GM19455 (cell line): ENCODE data around the gene CARMIL3.

Source experiments
- ATAC-seq: cut with Tn5 transposase; IDR thresholded peaks from one replicate; pipeline ENCODE4 v1.9.1; 2021; ENCODE audit not compliant: unreplicated experiment

The CARMIL3 gene

GRCh38 chr14:24113379-24113800 lies 61.6 kb downstream of the CARMIL3 start:
- no peak for ATAC-seq

GRCh38 chr14:24113801-24114531 lies 62.2 kb downstream of the CARMIL3 start:
- ATAC-seq: peak; percentile 32

DNA sequence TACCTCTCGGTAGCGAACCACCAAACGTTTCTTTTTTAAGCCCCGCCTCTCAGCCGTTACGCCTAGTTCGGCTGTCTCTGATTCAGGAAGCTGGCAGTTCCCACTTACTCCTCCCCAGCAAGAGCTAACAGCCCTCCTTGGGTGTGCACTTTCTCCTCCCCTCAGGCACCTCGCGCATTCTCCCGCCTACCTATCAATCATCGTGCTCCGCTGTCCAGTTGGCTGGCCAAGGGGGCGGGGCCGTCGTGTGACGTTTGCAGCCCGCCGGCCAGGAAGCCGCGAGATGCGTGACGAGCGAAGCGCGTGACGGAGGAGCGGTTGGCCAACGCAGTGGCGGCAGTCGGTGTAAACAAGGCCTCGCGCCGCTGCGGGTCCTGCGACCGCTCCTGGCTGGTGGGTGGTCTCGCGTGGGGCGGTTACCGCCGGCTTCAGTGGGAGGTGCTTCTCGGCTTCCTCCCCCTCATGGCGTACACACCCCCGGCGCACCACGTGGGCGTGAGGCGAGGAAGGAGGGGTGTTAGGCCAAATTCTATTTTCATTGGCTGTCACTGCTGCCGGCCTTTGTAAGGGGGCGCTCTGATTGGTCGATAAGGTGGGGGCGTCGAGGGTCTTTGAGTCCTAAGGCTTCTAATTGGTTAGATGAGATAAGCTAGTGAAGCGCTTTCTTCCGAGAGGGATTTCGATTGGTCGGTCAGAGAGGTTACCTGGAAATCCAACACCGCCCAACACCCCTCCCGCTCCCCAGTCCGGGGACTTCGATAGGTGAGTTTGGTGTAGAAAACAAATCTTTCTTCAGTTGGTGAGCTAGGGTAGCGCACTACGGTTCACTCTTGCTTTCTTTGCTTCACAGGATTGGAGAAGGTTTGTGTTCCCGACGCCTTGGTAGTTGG lies 63.0 kb downstream of the CARMIL3 start, which contains the start of the genes DCAF11 and NRL:
Gene DCAF11 (plus strand): TSS at position 246 of the 890 bp plus-strand sequence. CDS start 818 bp downstream, outside the sequence.
Gene NRL (minus strand): TSS at position 418 of the 890 bp plus-strand sequence. CDS start 32,101 bp downstream, outside the sequence.
- ATAC-seq: peak; percentile 89

GRCh38 chr14:24115422-24116127 lies 63.8 kb downstream of the CARMIL3 start:
- ATAC-seq: no peak

DNA sequence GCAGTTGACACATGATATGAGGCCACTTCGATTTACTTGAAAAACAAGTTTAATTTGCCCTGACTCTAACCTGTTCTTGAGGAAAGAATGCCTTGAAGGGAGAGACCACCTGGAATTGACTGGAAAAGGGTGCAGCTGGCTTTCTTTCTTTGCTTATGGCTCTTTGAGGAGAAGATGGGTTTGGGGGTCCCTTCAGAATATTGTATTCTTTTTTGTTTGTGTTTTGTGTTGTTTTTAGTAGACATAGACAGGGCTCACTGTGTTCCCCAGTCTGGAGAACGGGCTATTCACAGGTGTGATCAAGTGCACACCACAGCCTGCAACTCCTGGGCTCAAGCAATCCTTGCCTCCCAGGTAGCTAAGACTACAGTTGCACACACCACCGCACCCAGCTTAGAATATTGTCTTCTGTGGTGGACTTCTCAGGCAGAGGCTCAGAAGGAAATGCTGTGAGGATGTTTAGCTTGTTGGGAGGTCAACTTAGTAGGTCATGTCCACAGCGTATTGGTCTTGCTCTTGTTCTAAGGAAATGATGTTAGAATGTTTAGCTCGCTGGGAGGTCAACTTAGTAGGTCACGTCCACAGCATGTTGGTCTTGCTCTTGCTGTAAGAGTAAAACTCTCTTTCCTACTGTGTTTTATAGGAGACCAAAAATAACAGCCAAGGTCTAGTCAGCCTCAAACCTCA lies 64.5 kb downstream of the CARMIL3 start:
- no peak for ATAC-seq

DNA sequence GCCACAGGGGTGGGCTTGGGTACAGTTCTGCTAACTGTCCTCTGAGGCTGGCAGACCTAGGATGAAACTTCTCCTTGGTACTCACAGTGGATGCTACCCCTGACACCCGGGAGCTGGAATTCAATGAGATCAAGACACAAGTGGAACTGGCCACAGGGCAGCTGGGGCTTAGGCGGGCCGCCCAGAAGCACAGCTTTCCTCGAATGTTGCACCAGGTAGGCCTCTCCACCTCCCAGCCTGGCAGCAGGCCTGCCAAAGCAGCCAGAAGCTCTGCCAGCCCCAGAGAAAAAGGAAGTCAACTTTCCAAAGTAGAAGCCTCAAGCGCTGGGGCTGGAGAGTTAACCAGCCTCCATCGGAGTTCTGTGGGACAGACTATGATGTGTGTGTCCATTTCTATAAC lies 65.4 kb downstream of the CARMIL3 start:
- no peak for ATAC-seq
